ENCODE measurements around the gene GMCL2. TPM values are rescaled to one million over a fixed set of nuclear protein-coding genes. Genes with fewer than 3 reads are reported as not detected.

Gene GMCL2
- total and polyA plus RNA-seq, 8 donors = 0.06 TPM; not detected in 7

DNA sequence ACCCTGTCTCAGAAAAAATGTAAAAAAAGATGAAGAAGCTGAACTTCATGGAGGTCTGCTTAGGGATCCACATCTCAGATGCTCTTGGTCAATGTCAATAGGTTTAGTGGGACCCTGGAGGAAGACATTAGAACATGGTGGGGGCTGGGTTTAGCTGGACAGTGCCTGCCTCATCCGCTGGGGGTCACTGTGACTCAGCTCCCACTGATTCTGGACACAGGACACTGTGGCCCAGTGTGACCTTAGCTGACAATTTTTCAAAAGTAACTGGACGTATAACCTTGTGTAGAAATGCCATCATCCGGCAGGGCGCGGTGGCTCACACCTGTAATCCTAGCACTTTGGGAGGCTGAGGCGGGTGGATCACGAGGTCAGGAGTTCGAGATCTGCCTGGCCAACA, 9.8 kb upstream of the GMCL2 start:
- TF ChIP-seq CTCF (IDR thresholded peaks at IDR 0.05) = peak in 1 of 2 donors; percentile 29
- Histone ChIP-seq H3K27me3 (peaks cover 0 to 21% of the 10 kb centered on the region in 2 donors), H3K36me3 (no peaks in the 10 kb centered on the region), H3K27ac (no peak overlapping the region), H3K9me3 (no peaks in the 10 kb centered on the region), H3K4me3 (no peak overlapping the region), H3K4me1 (peaks cover 0 to 8% of the 10 kb centered on the region in 2 donors)
- DNase-seq (no peak), ATAC-seq (peak; percentile 58)
- intact Hi-C loops (cut with DNase I) = no loop called here

DNA sequence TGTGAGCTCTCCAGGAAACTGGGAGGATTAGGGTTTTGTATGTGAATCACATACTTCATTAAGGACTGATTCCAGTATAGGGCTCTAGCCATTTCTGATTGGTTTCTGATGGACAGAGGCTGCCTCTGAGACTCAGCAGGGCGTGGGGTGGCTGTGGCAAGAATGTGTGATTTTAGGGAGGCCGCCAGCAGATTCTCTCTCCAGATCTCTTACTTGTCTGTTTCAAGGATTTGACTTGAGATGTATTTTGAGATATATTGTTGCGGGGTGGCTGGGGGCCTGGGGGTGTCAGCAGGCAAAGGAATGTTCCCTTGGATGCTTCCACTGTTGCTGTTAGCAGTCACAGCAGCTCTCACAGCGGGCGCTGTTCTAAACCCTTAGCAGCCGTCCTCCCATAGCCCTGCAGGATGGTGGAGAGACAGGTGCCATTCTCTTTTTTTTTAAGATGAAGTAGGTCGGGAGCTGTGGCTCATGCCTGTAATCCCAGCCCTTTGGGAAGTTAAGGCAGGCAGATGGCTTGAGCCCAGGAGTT, 9.2 kb upstream of the GMCL2 start:
- no peak for TF ChIP-seq CTCF (IDR thresholded peaks at IDR 0.05)
- Histone ChIP-seq H3K27ac (no peak overlapping the region), H3K27me3 (peaks cover 0 to 21% of the 10 kb centered on the region in 2 donors), H3K4me1 (peaks cover 0 to 1% of the 10 kb centered on the region in 2 donors), H3K4me3 (no peak overlapping the region), H3K36me3 (no peaks in the 10 kb centered on the region), H3K9me3 (no peaks in the 10 kb centered on the region)
- DNase-seq (no peak), ATAC-seq (no peak)
- intact Hi-C loops (cut with DNase I) = no loop called here

DNA sequence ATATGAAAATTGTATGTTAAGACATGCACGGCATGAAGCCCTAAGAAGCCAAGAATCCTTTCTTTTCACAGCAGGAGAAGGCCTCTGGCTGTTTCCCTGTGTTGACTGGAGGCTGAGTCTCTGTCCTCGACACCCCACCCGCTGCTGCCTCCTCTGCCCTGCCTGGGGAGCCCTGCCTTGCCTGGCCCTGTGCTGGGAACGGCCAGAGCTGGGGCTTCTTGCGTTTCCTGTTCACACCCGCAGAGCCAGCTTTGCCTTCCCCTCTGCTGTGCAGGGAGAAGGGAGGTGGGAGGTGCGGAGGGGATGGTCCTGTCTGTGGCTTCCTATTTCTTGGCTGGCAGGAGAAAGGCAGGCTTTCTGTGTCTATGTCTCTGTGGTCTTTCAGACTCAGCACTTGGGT, 6.9 kb upstream of the GMCL2 start:
- H3K4me1 ChIP-seq = no peaks in the 10 kb centered on the region
- DNase-seq = no peak
- intact Hi-C loops (cut with DNase I) = no loop called here
- peaks cover 0 to 21% of the 10 kb centered on the region in 2 donors for H3K27me3 ChIP-seq
- H3K4me3 ChIP-seq = no peak overlapping the region
- no peak overlapping the region for H3K27ac ChIP-seq
- no peaks in the 10 kb centered on the region for H3K9me3 ChIP-seq
- H3K36me3 ChIP-seq = no peaks in the 10 kb centered on the region
- TF ChIP-seq CTCF (IDR thresholded peaks at IDR 0.05) = no peak
- ATAC-seq = no peak

DNA sequence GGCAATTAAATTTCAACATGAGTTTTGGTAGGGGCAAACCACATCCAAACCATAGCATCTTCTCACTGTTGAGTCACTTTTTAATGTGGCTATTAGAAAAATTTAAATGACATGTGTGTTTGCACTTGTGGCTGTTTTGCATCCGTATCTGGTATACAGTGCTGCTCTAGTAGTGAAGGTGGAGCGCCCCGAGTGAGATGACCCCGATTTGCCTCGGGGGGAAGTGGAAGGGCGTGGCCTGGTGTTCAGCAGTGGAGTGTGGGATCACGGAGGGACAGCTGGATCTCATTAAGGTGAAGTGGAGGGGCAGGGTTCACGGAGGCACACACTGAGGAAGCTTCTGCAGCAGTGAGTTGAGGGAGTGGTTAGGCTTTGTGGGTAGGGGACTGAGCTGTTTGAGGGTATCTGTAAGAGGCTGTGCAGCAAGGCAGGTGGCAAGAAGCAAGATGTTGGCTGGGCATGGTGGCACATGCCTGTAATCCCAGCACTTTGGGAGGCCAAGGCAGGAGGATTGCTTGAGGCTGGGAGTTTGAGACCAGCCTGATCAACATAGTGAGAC, 6.2 kb upstream of the GMCL2 start:
- Histone ChIP-seq H3K4me1 (no peaks in the 10 kb centered on the region), H3K27me3 (peaks cover 0 to 21% of the 10 kb centered on the region in 2 donors), H3K27ac (no peak overlapping the region), H3K4me3 (no peak overlapping the region), H3K36me3 (no peaks in the 10 kb centered on the region), H3K9me3 (no peaks in the 10 kb centered on the region)
- no peak for TF ChIP-seq CTCF (IDR thresholded peaks at IDR 0.05)
- DNase-seq (no peak), ATAC-seq (no peak)
- intact Hi-C loops (cut with DNase I) = no loop called here

- Histone ChIP-seq H3K27ac (no peak overlapping the region), H3K4me3 (no peak overlapping the region), H3K36me3 (no peaks in the 10 kb centered on the region), H3K9me3 (no peaks in the 10 kb centered on the region), H3K27me3 (peaks cover 0 to 21% of the 10 kb centered on the region in 2 donors), H3K4me1 (no peaks in the 10 kb centered on the region)
- ATAC-seq (no peak), DNase-seq (no peak)
- no peak for TF ChIP-seq CTCF (IDR thresholded peaks at IDR 0.05)
- intact Hi-C loops (cut with DNase I) = no loop called here
These were observed 5.6 kb upstream of the GMCL2 start for GRCh38 chr5:178192787-178193186.
